Measurements from ENCODE around the gene NPHP4. TPM values are rescaled to one million over a fixed set of nuclear protein-coding genes. Genes with fewer than 3 reads are reported as not detected.
A peak's percentile ranks its signal among the peaks of the same experiment; 100 is the strongest.

NPHP4 gene
- total RNA-seq, 2 donors from 2014 or later: 11.4 to 32.2 TPM

DNA sequence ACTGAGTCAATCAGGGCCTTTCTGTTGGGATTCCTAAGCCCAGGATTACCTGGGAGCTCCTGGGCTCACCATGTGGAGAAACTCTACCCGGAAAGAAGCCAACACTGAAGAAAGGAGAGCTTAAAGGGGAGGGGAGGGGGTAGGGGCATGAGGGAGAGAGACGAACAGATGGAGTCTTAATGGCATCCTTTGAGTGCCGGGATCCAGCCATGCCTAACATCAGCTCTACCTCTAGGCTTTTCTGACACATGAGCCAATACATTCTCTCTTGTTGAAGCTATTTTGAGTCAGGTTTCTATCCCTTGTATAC is 75.0 kb downstream of the NPHP4 start:
- H3K4me1 ChIP-seq (replicated peaks): no peaks in the 10 kb centered on the region
- no peak overlapping the region for H3K27ac ChIP-seq
- WGBS: 86% methylated on average over 3 of the region's 3 CpGs
- H3K9me3 ChIP-seq: no peaks in the 10 kb centered on the region
- H3K36me3 ChIP-seq: no peaks in the 10 kb centered on the region
- H3K27me3 ChIP-seq (replicated peaks; ENCODE audit: insufficient read depth): no peaks in the 10 kb centered on the region
- TF ChIP-seq, protein P1, sequence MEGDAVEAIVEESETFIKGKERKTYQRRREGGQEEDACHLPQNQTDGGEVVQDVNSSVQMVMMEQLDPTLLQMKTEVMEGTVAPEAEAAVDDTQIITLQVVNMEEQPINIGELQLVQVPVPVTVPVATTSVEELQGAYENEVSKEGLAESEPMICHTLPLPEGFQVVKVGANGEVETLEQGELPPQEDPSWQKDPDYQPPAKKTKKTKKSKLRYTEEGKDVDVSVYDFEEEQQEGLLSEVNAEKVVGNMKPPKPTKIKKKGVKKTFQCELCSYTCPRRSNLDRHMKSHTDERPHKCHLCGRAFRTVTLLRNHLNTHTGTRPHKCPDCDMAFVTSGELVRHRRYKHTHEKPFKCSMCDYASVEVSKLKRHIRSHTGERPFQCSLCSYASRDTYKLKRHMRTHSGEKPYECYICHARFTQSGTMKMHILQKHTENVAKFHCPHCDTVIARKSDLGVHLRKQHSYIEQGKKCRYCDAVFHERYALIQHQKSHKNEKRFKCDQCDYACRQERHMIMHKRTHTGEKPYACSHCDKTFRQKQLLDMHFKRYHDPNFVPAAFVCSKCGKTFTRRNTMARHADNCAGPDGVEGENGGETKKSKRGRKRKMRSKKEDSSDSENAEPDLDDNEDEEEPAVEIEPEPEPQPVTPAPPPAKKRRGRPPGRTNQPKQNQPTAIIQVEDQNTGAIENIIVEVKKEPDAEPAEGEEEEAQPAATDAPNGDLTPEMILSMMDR (IDR thresholded peaks at IDR 0.05): no peak
- TF ChIP-seq POLR2AphosphoS5 (IDR thresholded peaks at IDR 0.05): no peak
- TF ChIP-seq POLR2A (IDR thresholded peaks at IDR 0.05): no peak
- DNase-seq (ENCODE audit: low spot score): no peak
- intact Hi-C loops (cut with DNase I): loop anchor here (5.0 kb wide), 2 partner anchors 410 to 1260 kb away; no protein-coding TSS in a partner anchor
- H3K4me3 ChIP-seq: no peak overlapping the region

DNA sequence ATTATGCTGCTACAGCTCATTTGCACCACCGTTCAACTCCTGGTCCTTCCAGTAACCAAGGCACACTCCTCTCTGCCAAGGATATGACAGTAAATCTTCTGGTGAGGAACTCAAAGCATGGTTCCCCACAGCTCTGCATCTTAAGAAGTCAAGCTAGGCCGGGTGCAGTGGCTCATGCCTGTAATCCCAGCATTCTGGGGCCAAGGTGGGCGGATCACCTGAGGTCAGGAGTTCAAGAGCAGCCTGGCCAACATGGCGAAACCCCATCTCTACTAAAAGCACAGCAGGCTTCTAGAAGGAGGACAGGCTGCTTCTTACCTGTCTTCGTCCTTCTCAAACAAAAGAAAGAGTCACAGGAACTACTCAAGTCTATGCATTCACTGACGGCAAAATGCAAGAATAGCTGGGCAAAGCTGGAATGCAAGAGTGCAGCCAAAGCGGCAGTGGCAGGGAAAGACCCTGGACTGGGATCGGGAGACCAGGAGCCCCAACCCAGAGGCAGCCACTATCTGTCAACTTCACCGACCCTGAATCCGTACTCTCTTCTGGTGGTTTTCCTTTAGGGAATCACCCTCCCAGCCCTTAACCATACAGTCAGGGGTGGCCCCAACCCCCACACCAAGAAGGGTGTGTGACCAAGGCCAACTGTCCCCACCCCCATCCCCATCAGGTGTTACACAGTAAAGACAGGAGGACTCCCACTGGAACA is 75.5 kb downstream of the NPHP4 start:
- intact Hi-C loops (cut with DNase I): loop anchor here (5.0 kb wide), 2 partner anchors 409 to 1259 kb away; no protein-coding TSS in a partner anchor
- no peak overlapping the region for H3K27ac ChIP-seq
- H3K4me1 ChIP-seq (replicated peaks): no peaks in the 10 kb centered on the region
- H3K9me3 ChIP-seq: no peaks in the 10 kb centered on the region
- H3K36me3 ChIP-seq: no peaks in the 10 kb centered on the region
- no peaks in the 10 kb centered on the region for H3K27me3 ChIP-seq (replicated peaks; ENCODE audit: insufficient read depth)
- DNase-seq (ENCODE audit: low spot score): no peak
- no peak overlapping the region for H3K4me3 ChIP-seq
- 90% methylated on average over 10 of the region's 10 CpGs for WGBS
- TF ChIP-seq, protein P1 (IDR thresholded peaks at IDR 0.05): no peak
- TF ChIP-seq POLR2AphosphoS5 (IDR thresholded peaks at IDR 0.05) (no peak), POLR2A (IDR thresholded peaks at IDR 0.05) (no peak)

DNA sequence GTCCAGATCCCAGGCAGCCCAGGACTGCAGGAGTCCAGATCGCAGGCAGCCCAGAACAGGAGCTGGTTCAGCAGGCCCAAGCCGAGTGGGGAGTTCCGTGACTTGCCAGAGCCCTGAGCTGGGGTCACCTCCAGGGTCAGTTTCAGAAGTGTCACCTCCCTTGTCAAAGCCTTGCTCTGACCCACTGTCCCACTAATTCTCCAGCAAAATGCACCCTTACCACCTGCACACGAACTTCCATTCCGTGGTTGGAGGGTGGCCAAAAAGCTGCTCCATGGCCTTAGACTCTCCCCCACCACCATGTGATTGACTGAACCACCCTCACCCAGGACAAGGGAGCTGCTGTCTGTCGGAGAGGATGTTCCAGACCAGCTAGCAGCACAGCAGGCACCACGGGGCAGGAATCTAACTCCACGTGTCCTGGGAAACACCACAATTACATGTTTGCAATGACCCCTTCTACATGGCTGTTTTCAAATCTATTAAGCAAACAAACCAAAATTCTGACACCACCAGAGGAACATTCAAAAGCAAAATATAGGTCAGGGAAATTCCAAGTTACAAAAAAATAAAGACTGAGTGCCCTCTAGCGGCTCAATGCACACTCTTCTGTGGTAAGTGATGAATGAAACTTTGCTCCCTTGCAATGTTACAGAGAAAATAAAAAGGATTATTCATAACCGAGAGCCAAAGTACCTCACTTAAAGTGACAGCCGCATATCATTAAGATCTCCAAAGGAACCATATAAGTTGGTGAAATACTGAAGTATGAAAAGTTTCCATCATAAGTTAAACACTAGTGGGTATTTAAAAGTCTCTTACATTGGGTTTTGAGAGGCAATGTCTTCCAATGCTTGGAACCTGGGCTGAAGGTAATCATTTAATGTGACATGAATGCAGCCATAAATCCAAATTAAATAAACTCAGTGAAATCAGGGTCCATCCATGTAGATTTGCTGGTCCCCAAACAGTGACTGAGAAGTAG is 76.3 kb downstream of the NPHP4 start:
- intact Hi-C loops (cut with DNase I): loop anchor here (5.0 kb wide), 2 partner anchors 409 to 1259 kb away; no protein-coding TSS in a partner anchor
- Histone ChIP-seq H3K27me3 (replicated peaks; ENCODE audit: insufficient read depth) (no peaks in the 10 kb centered on the region), H3K4me3 (no peak overlapping the region), H3K9me3 (no peaks in the 10 kb centered on the region), H3K36me3 (no peaks in the 10 kb centered on the region), H3K27ac (no peak overlapping the region), H3K4me1 (replicated peaks) (no peaks in the 10 kb centered on the region)
- no peak for DNase-seq (ENCODE audit: low spot score)
- TF ChIP-seq POLR2AphosphoS5 (IDR thresholded peaks at IDR 0.05): no peak
- TF ChIP-seq, protein P1 (IDR thresholded peaks at IDR 0.05): peak; percentile 16 to 66 (median 40)
- 38% methylated on average over 11 of the region's 11 CpGs for WGBS

GRCh38 chr1:5914676-5915365 is 77.4 kb downstream of the NPHP4 start:
- H3K9me3 ChIP-seq: no peaks in the 10 kb centered on the region
- no peak for TF ChIP-seq POLR2A (IDR thresholded peaks at IDR 0.05)
- TF ChIP-seq POLR2AphosphoS5 (IDR thresholded peaks at IDR 0.05): no peak
- TF ChIP-seq, protein P1 (IDR thresholded peaks at IDR 0.05): no peak
- H3K27ac ChIP-seq: no peak overlapping the region
- 87% methylated on average over 14 of the region's 14 CpGs for WGBS
- H3K4me1 ChIP-seq (replicated peaks): no peaks in the 10 kb centered on the region
- H3K27me3 ChIP-seq (replicated peaks; ENCODE audit: insufficient read depth): no peaks in the 10 kb centered on the region
- no peaks in the 10 kb centered on the region for H3K36me3 ChIP-seq
- no peak overlapping the region for H3K4me3 ChIP-seq
- DNase-seq (ENCODE audit: low spot score): no peak
- intact Hi-C loops (cut with DNase I): loop anchor here (5.0 kb wide), 2 partner anchors 408 to 1258 kb away; no protein-coding TSS in a partner anchor
